ENCODE results near the gene SLC25A30. TPM values are rescaled to one million over a fixed set of nuclear protein-coding genes. Genes with fewer than 3 reads are reported as not detected.

SLC25A30 gene
- total RNA-seq, 2 experiments from 2014 or later, result 23.2 to 28.6 TPM

- TF ChIP-seq, protein P1, sequence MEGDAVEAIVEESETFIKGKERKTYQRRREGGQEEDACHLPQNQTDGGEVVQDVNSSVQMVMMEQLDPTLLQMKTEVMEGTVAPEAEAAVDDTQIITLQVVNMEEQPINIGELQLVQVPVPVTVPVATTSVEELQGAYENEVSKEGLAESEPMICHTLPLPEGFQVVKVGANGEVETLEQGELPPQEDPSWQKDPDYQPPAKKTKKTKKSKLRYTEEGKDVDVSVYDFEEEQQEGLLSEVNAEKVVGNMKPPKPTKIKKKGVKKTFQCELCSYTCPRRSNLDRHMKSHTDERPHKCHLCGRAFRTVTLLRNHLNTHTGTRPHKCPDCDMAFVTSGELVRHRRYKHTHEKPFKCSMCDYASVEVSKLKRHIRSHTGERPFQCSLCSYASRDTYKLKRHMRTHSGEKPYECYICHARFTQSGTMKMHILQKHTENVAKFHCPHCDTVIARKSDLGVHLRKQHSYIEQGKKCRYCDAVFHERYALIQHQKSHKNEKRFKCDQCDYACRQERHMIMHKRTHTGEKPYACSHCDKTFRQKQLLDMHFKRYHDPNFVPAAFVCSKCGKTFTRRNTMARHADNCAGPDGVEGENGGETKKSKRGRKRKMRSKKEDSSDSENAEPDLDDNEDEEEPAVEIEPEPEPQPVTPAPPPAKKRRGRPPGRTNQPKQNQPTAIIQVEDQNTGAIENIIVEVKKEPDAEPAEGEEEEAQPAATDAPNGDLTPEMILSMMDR (IDR thresholded peaks at IDR 0.05), result no peak
- Mint-ChIP-seq H3K9me3 (no peaks in the 10 kb centered on the region), H3K4me3 (no peak overlapping the region), H3K27ac (peak overlapping the region; percentile 49), H3K36me3 (ENCODE audit: low read depth) (peaks cover 17% of the 10 kb centered on the region), H3K27me3 (no peaks in the 10 kb centered on the region), H3K4me1 (ENCODE audit: low read depth) (peaks cover 52% of the 10 kb centered on the region)
- ChIA-PET POLR2A (interaction anchor here (1.5 to 7.4 kb wide), 2 partner anchors 25 to 31 kb away, joined by 3 to 81 read pairs; partner anchors contain the start of gene TPT1), CTCF (no interaction called here)
- DNase-seq (no peak), ATAC-seq (ENCODE audit: poor library complexity) (no peak)
- no peak overlapping the region for H3K27ac ChIP-seq (ENCODE audit: low read depth in 1 of 2, low read length in 2 of 2)
- H3K36me3 ChIP-seq (ENCODE audit: insufficient read depth, low read length), result peaks cover 10% of the 10 kb centered on the region
- intact Hi-C loops (cut with DNase I, micrococcal nuclease), result loop anchor here in 1 of 2 experiments (10.0 kb wide), 1 partner anchor 99 kb away; the partner anchor contains the start of gene COG3
- peaks cover 30% of the 10 kb centered on the region for H3K4me1 ChIP-seq (ENCODE audit: insufficient read depth, low read length)
- H3K9me3 ChIP-seq (ENCODE audit: control insufficient read depth in 1 of 2, insufficient read depth in 1 of 2, low read length in 2 of 2), result no peaks in the 10 kb centered on the region
- H3K27me3 ChIP-seq (ENCODE audit: control insufficient read depth in 1 of 2, insufficient read depth in 2 of 2, low read length in 2 of 2), result no peaks in the 10 kb centered on the region
- no peak overlapping the region for H3K4me3 ChIP-seq (ENCODE audit: low read length)
Observed at GRCh38 chr13:45365558-45365885, 52.7 kb downstream of the SLC25A30 start.

DNA sequence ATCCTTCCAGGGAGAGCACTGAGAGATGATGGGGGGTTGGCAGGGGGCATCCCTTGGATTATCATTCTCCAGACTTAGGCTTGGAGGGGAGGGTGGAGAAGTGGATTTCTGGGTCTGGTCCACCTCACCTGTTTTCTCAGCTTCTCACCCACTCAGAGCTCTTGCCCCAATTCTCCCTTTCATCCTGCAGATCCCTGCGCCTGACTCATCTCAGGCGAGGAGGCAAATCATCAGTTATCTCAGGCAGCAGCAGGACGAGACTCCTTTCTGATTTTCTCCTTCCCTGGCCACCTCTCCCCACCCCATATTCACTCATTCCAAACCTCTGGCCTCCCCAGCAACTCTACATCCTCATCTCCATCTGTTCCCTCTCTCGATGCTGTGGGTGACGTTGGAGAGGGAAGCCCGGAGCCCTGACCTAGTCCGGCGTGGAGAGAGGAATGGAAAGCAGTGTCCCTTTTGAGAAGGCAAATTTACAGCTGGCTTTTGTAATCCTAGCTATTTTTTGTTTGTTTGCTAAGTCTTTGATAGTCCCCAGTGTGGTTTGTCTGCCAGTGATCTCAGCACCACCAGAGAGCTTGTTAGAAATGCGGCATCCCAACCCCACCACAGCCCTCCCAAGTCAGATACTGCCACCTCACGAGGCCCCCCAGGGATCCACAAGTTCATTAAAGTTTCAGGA lies 53.2 kb downstream of the SLC25A30 start:
- no peak for ATAC-seq (ENCODE audit: poor library complexity)
- peaks cover 50% of the 10 kb centered on the region for H3K4me1 Mint-ChIP-seq (ENCODE audit: low read depth)
- TF ChIP-seq, protein P1 (IDR thresholded peaks at IDR 0.05), result no peak
- peaks cover 30% of the 10 kb centered on the region for H3K4me1 ChIP-seq (ENCODE audit: insufficient read depth, low read length)
- peaks cover 17% of the 10 kb centered on the region for H3K36me3 Mint-ChIP-seq (ENCODE audit: low read depth)
- H3K36me3 ChIP-seq (ENCODE audit: insufficient read depth, low read length), result peaks cover 8% of the 10 kb centered on the region
- no peak overlapping the region for H3K4me3 ChIP-seq (ENCODE audit: low read length)
- ChIA-PET POLR2A (interaction anchor here (0.9 to 7.4 kb wide), 4 partner anchors 25 to 118 kb away, joined by 3 to 81 read pairs (median 3); partner anchors contain the start of genes SLC25A30 and TPT1), CTCF (no interaction called here)
- no peaks in the 10 kb centered on the region for H3K27me3 ChIP-seq (ENCODE audit: control insufficient read depth in 1 of 2, insufficient read depth in 2 of 2, low read length in 2 of 2)
- H3K9me3 ChIP-seq (ENCODE audit: control insufficient read depth in 1 of 2, insufficient read depth in 1 of 2, low read length in 2 of 2), result no peaks in the 10 kb centered on the region
- H3K4me3 Mint-ChIP-seq, result no peak overlapping the region
- intact Hi-C loops (cut with DNase I, micrococcal nuclease), result loop anchor here in 1 of 2 experiments (10.0 kb wide), 1 partner anchor 100 kb away; the partner anchor contains the start of gene COG3
- DNase-seq, result no peak
- H3K27ac ChIP-seq (ENCODE audit: low read depth in 1 of 2, low read length in 2 of 2), result no peak overlapping the region
- no peaks in the 10 kb centered on the region for H3K9me3 Mint-ChIP-seq
- H3K27ac Mint-ChIP-seq, result peak overlapping the region; percentile 49
- H3K27me3 Mint-ChIP-seq, result no peaks in the 10 kb centered on the region

GRCh38 chr13:45362939-45363338 lies 55.2 kb downstream of the SLC25A30 start:
- H3K27ac ChIP-seq (ENCODE audit: low read depth in 1 of 2, low read length in 2 of 2), result no peak overlapping the region
- no peak overlapping the region for H3K27ac Mint-ChIP-seq
- POLR2A ChIA-PET, result interaction anchor here (1.5 kb wide), 1 partner anchor 12 kb away, joined by 3 read pairs; no protein-coding TSS in a partner anchor
- H3K27me3 ChIP-seq (ENCODE audit: control insufficient read depth in 1 of 2, insufficient read depth in 2 of 2, low read length in 2 of 2), result no peaks in the 10 kb centered on the region
- H3K9me3 Mint-ChIP-seq, result no peaks in the 10 kb centered on the region
- peak in 2 of 14 experiments; percentile 20 to 30 for DNase-seq
- TF ChIP-seq, protein P1 (IDR thresholded peaks at IDR 0.05), result no peak
- intact Hi-C loops (cut with DNase I, micrococcal nuclease), result loop anchor here in 1 of 2 experiments (2.0 to 10.0 kb wide), 2 partner anchors 20 to 102 kb away; partner anchors contain the start of gene COG3
- H3K27me3 Mint-ChIP-seq, result no peaks in the 10 kb centered on the region
- no peaks in the 10 kb centered on the region for H3K9me3 ChIP-seq (ENCODE audit: control insufficient read depth in 1 of 2, insufficient read depth in 1 of 2, low read length in 2 of 2)
- peaks cover 8% of the 10 kb centered on the region for H3K36me3 ChIP-seq (ENCODE audit: insufficient read depth, low read length)
- CTCF ChIA-PET, result interaction anchor here (0.8 kb wide), 1 partner anchor 8 kb away, joined by 3 read pairs; no protein-coding TSS in a partner anchor
- no peak overlapping the region for H3K4me3 Mint-ChIP-seq
- peaks cover 21% of the 10 kb centered on the region for H3K4me1 ChIP-seq (ENCODE audit: insufficient read depth, low read length)
- peaks cover 29% of the 10 kb centered on the region for H3K4me1 Mint-ChIP-seq (ENCODE audit: low read depth)
- ATAC-seq (ENCODE audit: poor library complexity), result no peak
- no peak overlapping the region for H3K4me3 ChIP-seq (ENCODE audit: low read length)
- peaks cover 30% of the 10 kb centered on the region for H3K36me3 Mint-ChIP-seq (ENCODE audit: low read depth)
